A673 (cell line): Measurements from ENCODE around the gene G3BP1. TPM values are rescaled to one million over a fixed set of nuclear protein-coding genes. Genes with fewer than 3 reads are reported as not detected.

Source experiments
- BruUV-seq: library from RNA; stranded (reverse); fragments of 400-500 nt; replicated peaks from 2 replicates; lab custom pipeline; 2021; lab: Mats Ljungman, UMichigan
- CTCF ChIA-PET: fragments of 300-600 bp; sonication (Branson Sonifier 250); formaldehyde crosslinking; loops from one replicate; lab custom pipeline; 2022; ENCODE audit warnings: antibody characterized with exemption; lab: Charles Lee
- POLR2A ChIA-PET: fragments of 300-600 bp; sonication (Branson Sonifier 250); formaldehyde crosslinking; loops from one replicate; lab custom pipeline; 2022; ENCODE audit warnings: antibody characterized with exemption; ENCODE audit not compliant: low non-redundant PET; lab: Charles Lee
- DNase-seq: peaks from one replicate; pipeline ENCODE4 v3.0.0-alpha.2; 2015; ENCODE audit warnings: low spot score
- H3K27ac ChIP-seq: fragments of 200-600 bp; sonication (generic); 2 replicates; pipeline ENCODE4 v1.5.1; 2016; ENCODE audit warnings: mixed run types, low read depth, mild to moderate bottlenecking, mixed read lengths, antibody characterized with exemption, low read length; ENCODE audit not compliant: poor library complexity, severe bottlenecking
- H3K27me3 ChIP-seq: fragments of 200-600 bp; sonication (generic); replicated peaks from 2 replicates; pipeline ENCODE4 v1.6.1; 2017; ENCODE audit warnings: mixed run types, low read depth, mild to moderate bottlenecking, mixed read lengths, antibody characterized with exemption, low read length; ENCODE audit not compliant: insufficient read depth, poor library complexity
- H3K36me3 ChIP-seq: fragments of 200-600 bp; sonication (generic); 2 replicates; pipeline ENCODE4 v1.6.1; 2016; ENCODE audit warnings: mixed run types, mild to moderate bottlenecking, mixed read lengths, antibody characterized with exemption, low read length; ENCODE audit not compliant: insufficient read depth, poor library complexity, severe bottlenecking
- H3K4me1 ChIP-seq: fragments of 200-600 bp; sonication (generic); 2 replicates; pipeline ENCODE4 v1.6.1; 2017; ENCODE audit warnings: mixed run types, mild to moderate bottlenecking, mixed read lengths, antibody characterized with exemption, low read length; ENCODE audit not compliant: insufficient read depth, poor library complexity, severe bottlenecking
- H3K4me3 ChIP-seq: fragments of 200-600 bp; sonication (generic); 2 replicates; pipeline ENCODE4 v1.5.1; 2016; ENCODE audit warnings: low read depth, mixed run types, mild to moderate bottlenecking, mixed read lengths, low read length; ENCODE audit not compliant: poor library complexity, severe bottlenecking
- H3K9me3 ChIP-seq: fragments of 200-600 bp; sonication (generic); 2 replicates; pipeline ENCODE4 v1.6.1; 2016; ENCODE audit warnings: mixed run types, low read depth, mild to moderate bottlenecking, mixed read lengths, antibody characterized with exemption, low read length; ENCODE audit not compliant: poor library complexity, severe bottlenecking
- EZH2 ChIP-seq: fragments of 200-600 bp; sonication (generic); IDR thresholded peaks from 2 replicates; pipeline ENCODE4 v1.6.1; 2017; ENCODE audit warnings: borderline replicate concordance, low read depth, mild to moderate bottlenecking, mixed read lengths, antibody characterized with exemption, low read length; ENCODE audit not compliant: poor library complexity, severe bottlenecking
- intact Hi-C: fragments of 100-400 bp; cut with micrococcal nuclease; formaldehyde crosslinking; loops from one replicate; pipeline ENCODE4 v1.10.0; 2022; ENCODE audit not compliant: unreplicated experiment
- total RNA-seq: library from RNA; stranded (reverse); gene quantifications from 2 replicates; pipeline ENCODE4 v1.2.3, GENCODE V29; 2021
- TF ChIP-seq, protein P1 (sequence below): fragments of 300-800, 200-600 bp; sonication (generic); conservative IDR thresholded peaks from 2 replicates; pipeline ENCODE4 v1.5.1; 2017; ENCODE audit warnings: low read depth, mild to moderate bottlenecking, antibody characterized with exemption, low read length, moderate library complexity, mixed read lengths

Gene G3BP1
- total RNA-seq, 1 experiment from 2014 or later: 317 TPM

DNA sequence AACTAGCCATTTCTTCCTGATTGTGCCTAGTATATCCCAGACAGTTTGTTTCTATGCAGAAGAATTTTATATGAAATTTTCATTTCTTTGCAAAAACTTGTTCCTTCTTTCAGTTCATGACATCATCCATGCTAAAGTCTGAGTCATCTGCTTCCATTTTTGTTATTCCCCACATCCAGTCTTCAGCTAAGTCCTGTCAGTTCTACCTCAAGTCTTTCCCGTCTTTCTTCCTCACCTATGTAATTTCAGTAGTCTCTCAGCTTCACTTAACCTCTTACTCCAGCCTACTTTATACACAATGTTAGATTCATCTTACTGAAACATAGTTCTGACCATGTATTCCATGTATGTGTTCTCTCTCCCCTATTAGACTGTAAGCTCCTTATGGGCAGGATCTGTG is 39.1 kb downstream of the G3BP1 start:
- Histone ChIP-seq H3K36me3 (peaks cover 72% of the 10 kb centered on the region), H3K27me3 (no peaks in the 10 kb centered on the region), H3K4me1 (no peaks in the 10 kb centered on the region), H3K4me3 (no peak overlapping the region), H3K27ac (no peak overlapping the region), H3K9me3 (no peaks in the 10 kb centered on the region)
- DNase-seq: no peak
- ChIA-PET CTCF (no interaction called here), POLR2A (no interaction called here)
- no TSS peak for BruUV-seq
- TF ChIP-seq EZH2: no peak
- TF ChIP-seq, protein P1, sequence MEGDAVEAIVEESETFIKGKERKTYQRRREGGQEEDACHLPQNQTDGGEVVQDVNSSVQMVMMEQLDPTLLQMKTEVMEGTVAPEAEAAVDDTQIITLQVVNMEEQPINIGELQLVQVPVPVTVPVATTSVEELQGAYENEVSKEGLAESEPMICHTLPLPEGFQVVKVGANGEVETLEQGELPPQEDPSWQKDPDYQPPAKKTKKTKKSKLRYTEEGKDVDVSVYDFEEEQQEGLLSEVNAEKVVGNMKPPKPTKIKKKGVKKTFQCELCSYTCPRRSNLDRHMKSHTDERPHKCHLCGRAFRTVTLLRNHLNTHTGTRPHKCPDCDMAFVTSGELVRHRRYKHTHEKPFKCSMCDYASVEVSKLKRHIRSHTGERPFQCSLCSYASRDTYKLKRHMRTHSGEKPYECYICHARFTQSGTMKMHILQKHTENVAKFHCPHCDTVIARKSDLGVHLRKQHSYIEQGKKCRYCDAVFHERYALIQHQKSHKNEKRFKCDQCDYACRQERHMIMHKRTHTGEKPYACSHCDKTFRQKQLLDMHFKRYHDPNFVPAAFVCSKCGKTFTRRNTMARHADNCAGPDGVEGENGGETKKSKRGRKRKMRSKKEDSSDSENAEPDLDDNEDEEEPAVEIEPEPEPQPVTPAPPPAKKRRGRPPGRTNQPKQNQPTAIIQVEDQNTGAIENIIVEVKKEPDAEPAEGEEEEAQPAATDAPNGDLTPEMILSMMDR: no peak
- intact Hi-C loops: no loop called here

DNA sequence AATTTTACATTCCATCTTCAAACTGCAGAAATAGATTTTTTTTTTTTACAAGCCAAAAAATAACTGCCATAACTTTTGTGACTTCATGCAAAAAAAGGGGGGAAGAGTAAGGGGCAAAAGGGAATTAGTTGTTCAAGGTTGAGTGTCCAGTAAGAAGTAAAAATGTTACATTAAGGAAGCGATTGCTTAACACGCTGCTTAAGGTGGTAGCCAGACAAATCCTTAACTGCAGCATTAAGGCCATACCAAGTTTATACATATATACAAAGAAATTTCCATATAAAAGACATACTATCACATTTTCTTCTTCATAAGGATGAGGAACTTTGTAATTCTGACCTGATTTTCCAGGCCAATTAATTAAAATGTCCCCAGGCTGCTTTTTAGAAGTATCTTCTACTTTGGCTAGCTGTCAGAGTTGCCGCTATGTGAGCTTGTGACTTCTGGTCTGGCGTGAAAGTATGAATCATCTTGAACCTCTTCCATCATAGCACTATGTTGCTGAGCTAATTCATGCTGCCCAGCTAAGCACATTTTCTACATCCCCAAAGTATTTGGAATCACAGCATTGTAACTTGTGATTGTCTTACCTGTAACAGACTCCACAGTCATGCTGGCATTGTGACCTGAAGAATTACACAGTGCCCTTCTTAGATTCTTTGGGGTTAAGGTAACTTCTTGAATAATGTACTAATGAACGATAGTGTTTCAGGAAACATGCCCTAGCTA is 40.0 kb downstream of the G3BP1 start:
- peaks cover 64% of the 10 kb centered on the region for H3K36me3 ChIP-seq
- intact Hi-C loops: no loop called here
- no peak overlapping the region for H3K27ac ChIP-seq
- H3K27me3 ChIP-seq: no peaks in the 10 kb centered on the region
- TF ChIP-seq, protein P1: no peak
- TF ChIP-seq EZH2: no peak
- POLR2A ChIA-PET: no interaction called here
- BruUV-seq: no TSS peak
- no peak for DNase-seq
- CTCF ChIA-PET: no interaction called here
- H3K4me3 ChIP-seq: no peak overlapping the region
- no peaks in the 10 kb centered on the region for H3K9me3 ChIP-seq
- no peaks in the 10 kb centered on the region for H3K4me1 ChIP-seq

DNA sequence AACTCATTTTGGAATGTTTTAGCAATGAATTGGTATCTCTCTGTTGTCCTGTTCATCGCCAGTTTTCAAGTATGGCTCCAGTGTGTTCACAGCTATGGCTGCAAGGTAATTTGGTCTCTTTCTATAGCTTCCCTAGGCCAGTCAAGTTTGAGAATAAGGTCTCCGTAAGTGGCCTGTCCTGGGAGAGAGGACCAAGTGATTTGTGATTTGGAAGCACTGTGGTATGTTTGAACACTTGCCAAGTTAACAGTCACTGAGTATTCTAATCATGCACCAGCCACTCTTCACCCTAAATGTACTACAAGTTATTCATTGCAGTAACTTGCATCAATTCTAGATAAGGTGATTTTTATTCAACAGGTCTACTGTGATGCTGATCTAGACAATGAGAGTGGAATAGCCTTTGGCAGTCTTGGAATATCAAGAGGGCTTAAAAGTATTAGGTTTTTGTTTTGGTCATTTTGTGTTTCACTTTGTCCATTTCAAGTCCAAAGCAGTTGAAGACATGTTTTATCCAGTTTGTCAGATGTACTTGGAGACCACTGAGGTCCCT is 41.1 kb downstream of the G3BP1 start:
- Histone ChIP-seq H3K27ac (no peak overlapping the region), H3K4me1 (no peaks in the 10 kb centered on the region), H3K27me3 (no peaks in the 10 kb centered on the region), H3K4me3 (no peak overlapping the region), H3K9me3 (no peaks in the 10 kb centered on the region), H3K36me3 (peaks cover 53% of the 10 kb centered on the region)
- ChIA-PET CTCF (no interaction called here), POLR2A (no interaction called here)
- intact Hi-C loops: no loop called here
- no TSS peak for BruUV-seq
- no peak for DNase-seq
- TF ChIP-seq, protein P1: no peak
- TF ChIP-seq EZH2: no peak
